Activated B cell treated with CpG ODN at 0.5 μM for 24 hours (primary cell): ENCODE data around the gene AMIGO2. TPM values are rescaled to one million over a fixed set of nuclear protein-coding genes. Genes with fewer than 3 reads are reported as not detected.

Experiments used
- ATAC-seq: fragments of 200-7000 bp; cut with Tn5 transposase; one replicate; pipeline ENCODE4 v1.10.0; 2021; ENCODE audit warnings: low read depth, mild to moderate bottlenecking, moderate library complexity
- CTCF ChIA-PET: fragments of 350-600 bp; sonication (Branson Sonifier 250); formaldehyde crosslinking; loops from one replicate; lab custom pipeline; 2021; ENCODE audit warnings: antibody characterized with exemption; lab: Charles Lee
- POLR2A ChIA-PET: fragments of 350-600 bp; sonication (Branson Sonifier 250); formaldehyde crosslinking; loops from one replicate; lab custom pipeline; 2021; ENCODE audit warnings: antibody characterized with exemption; lab: Charles Lee
- DNase-seq: peaks from one replicate; pipeline ENCODE4 v3.0.0; 2022
- H3K27ac Mint-ChIP-seq: one replicate; pipeline ENCODE4 v1.8.0; 2020; ENCODE audit warnings: mixed read lengths
- H3K27me3 Mint-ChIP-seq: one replicate; pipeline ENCODE4 v1.8.0; 2021; ENCODE audit warnings: mixed read lengths
- H3K36me3 Mint-ChIP-seq: one replicate; pipeline ENCODE4 v1.8.0; 2021; ENCODE audit warnings: low read depth, mixed read lengths
- H3K4me1 Mint-ChIP-seq: one replicate; pipeline ENCODE4 v1.8.0; 2021; ENCODE audit warnings: mixed read lengths
- H3K4me3 Mint-ChIP-seq: one replicate; pipeline ENCODE4 v1.8.0; 2020; ENCODE audit warnings: mild to moderate bottlenecking, mixed read lengths
- H3K9me3 Mint-ChIP-seq: one replicate; pipeline ENCODE4 v1.8.0; 2020; ENCODE audit warnings: mixed read lengths
- CTCF ChIP-seq: fragments of 200-600 bp; IDR thresholded peaks from one replicate; pipeline ENCODE4 v1.8.0; 2022; ENCODE audit warnings: antibody characterized with exemption, mild to moderate bottlenecking
- intact Hi-C: fragments of 100-400 bp; cut with micrococcal nuclease; formaldehyde crosslinking; loops from one replicate; pipeline ENCODE4 v1.15.1; 2024
- total RNA-seq: library from RNA; stranded (reverse); gene quantifications from 2 replicates; pipeline ENCODE4 v1.2.3, GENCODE V29; 2022

Gene AMIGO2
- total RNA-seq, 1 donor from 2014 or later: 14.1 TPM

GRCh38 chr12:47033789-47034555 is 45.8 kb downstream of the AMIGO2 start:
- H3K4me3 Mint-ChIP-seq: no peak overlapping the region
- no peak for ATAC-seq

GRCh38 chr12:47033081-47033480 is 46.7 kb downstream of the AMIGO2 start:
- no peak for ATAC-seq
- H3K4me1 Mint-ChIP-seq: peaks cover 14% of the 10 kb centered on the region
- CTCF ChIA-PET: interaction anchor here (0.6 to 4.3 kb wide), 41 partner anchors 9 to 806 kb away, joined by 3 to 109 read pairs (median 4); partner anchors contain the start of genes AMIGO2, PCED1B and RPAP3

More at GRCh38 chr12:47033789-47034555, 45.8 kb downstream of the AMIGO2 start:
- intact Hi-C loops: loop anchor here (2.0 to 5.0 kb wide), 4 partner anchors 45 to 745 kb away; partner anchors contain the start of genes AMIGO2 and PCED1B
- no peak for TF ChIP-seq CTCF
- no peak for DNase-seq
- Mint-ChIP-seq H3K36me3 (no peaks in the 10 kb centered on the region), H3K4me1 (peaks cover 19% of the 10 kb centered on the region), H3K27me3 (no peaks in the 10 kb centered on the region), H3K27ac (no peak overlapping the region), H3K9me3 (no peaks in the 10 kb centered on the region)
- POLR2A ChIA-PET: interaction anchor here (2.5 kb wide), 1 partner anchor 363 kb away, joined by 20 read pairs; no protein-coding TSS in a partner anchor
- CTCF ChIA-PET: interaction anchor here (1.0 to 4.3 kb wide), 15 partner anchors 9 to 680 kb away, joined by 3 to 109 read pairs (median 17); partner anchors contain the start of genes AMIGO2, PCED1B and RPAP3

GRCh38 chr12:47032644-47033043 is 47.1 kb downstream of the AMIGO2 start:
- ATAC-seq (peak; percentile 81), DNase-seq (no peak)
- H3K27me3 Mint-ChIP-seq: no peaks in the 10 kb centered on the region
- intact Hi-C loops: loop anchor here (1.0 to 5.0 kb wide), 9 partner anchors 46 to 746 kb away; partner anchors contain the start of genes AMIGO2 and PCED1B
- peaks cover 14% of the 10 kb centered on the region for H3K4me1 Mint-ChIP-seq
- H3K4me3 Mint-ChIP-seq: no peak overlapping the region
- H3K36me3 Mint-ChIP-seq: no peaks in the 10 kb centered on the region
- H3K27ac Mint-ChIP-seq: no peak overlapping the region
- TF ChIP-seq CTCF: peak; percentile 77
- POLR2A ChIA-PET: interaction anchor here (0.6 to 2.5 kb wide), 8 partner anchors 175 to 657 kb away, joined by 3 to 20 read pairs (median 5); no protein-coding TSS in a partner anchor
- CTCF ChIA-PET: interaction anchor here (0.6 to 4.3 kb wide), 49 partner anchors 9 to 806 kb away, joined by 3 to 109 read pairs (median 4); partner anchors contain the start of genes AMIGO2, PCED1B and RPAP3
- no peaks in the 10 kb centered on the region for H3K9me3 Mint-ChIP-seq

More at GRCh38 chr12:47033081-47033480, 46.7 kb downstream of the AMIGO2 start:
- TF ChIP-seq CTCF: no peak
- Mint-ChIP-seq H3K4me3 (no peak overlapping the region), H3K27ac (no peak overlapping the region), H3K27me3 (no peaks in the 10 kb centered on the region), H3K36me3 (no peaks in the 10 kb centered on the region), H3K9me3 (no peaks in the 10 kb centered on the region)
- DNase-seq: no peak
- POLR2A ChIA-PET: interaction anchor here (0.6 to 2.5 kb wide), 8 partner anchors 174 to 657 kb away, joined by 3 to 20 read pairs (median 5); no protein-coding TSS in a partner anchor
- intact Hi-C loops: loop anchor here (2.0 to 5.0 kb wide), 4 partner anchors 46 to 746 kb away; partner anchors contain the start of genes AMIGO2 and PCED1B

- CTCF ChIA-PET: interaction anchor here (1.1 to 1.3 kb wide), 2 partner anchors 9 to 379 kb away, joined by 3 to 4 read pairs; no protein-coding TSS in a partner anchor
- H3K36me3 Mint-ChIP-seq: no peaks in the 10 kb centered on the region
- H3K27ac Mint-ChIP-seq: no peak overlapping the region
These were observed 49.9 kb downstream of the AMIGO2 start for GRCh38 chr12:47029903-47030302.

More at GRCh38 chr12:47029903-47030302, 49.9 kb downstream of the AMIGO2 start:
- Mint-ChIP-seq H3K27me3 (peaks cover 5% of the 10 kb centered on the region), H3K4me1 (peaks cover 11% of the 10 kb centered on the region), H3K9me3 (no peaks in the 10 kb centered on the region), H3K4me3 (no peak overlapping the region)
- POLR2A ChIA-PET: no interaction called here
- TF ChIP-seq CTCF: no peak
- DNase-seq: no peak
- intact Hi-C loops: loop anchor here (5.0 kb wide), 1 partner anchor 162 kb away; no protein-coding TSS in a partner anchor
- no peak for ATAC-seq
